Measurements from ENCODE around the gene FA2H. TPM values are rescaled to one million over a fixed set of nuclear protein-coding genes. Genes with fewer than 3 reads are reported as not detected.
"Not testable (repeated sequence)": the region's sequence is repeated elsewhere in the genome, so short reads cannot be mapped to it uniquely, and the experiment has no call there.

FA2H gene
- total and polyA plus RNA-seq, 7 experiments from 2014 or later, result 0.20 to 0.34 TPM; not detected in 5

DNA sequence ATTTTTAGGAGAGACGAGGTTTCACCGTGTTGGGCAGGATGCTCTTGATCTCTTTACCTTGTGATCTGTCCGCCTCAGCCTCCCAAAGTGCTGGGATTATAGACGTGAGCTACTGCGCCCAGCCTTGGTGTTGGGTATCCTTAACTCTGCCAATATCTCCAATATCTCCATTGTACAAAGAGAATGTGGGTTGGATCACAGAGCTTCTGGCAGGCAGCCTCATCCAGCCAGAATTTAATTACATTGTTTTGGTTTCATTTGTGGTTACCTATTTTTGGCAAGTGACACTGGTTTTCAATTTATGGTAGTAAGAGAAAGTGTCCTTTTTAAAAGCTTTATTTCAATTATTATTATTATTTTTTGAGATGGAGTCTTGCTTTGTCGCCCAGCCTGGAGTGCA, 93.9 kb downstream of the FA2H start:
- Mint-ChIP-seq H3K4me3 (no peak overlapping the region), H3K9me3 (no peaks in the 10 kb centered on the region), H3K27me3 (no peaks in the 10 kb centered on the region), H3K27ac (peak overlapping the region in 2 of 9 donors; percentile 29 to 43), H3K36me3 (peaks cover 0 to 37% (median 5%) of the 10 kb centered on the region in 5 donors), H3K4me1 (peaks cover 0 to 1% (median 0%) of the 10 kb centered on the region in 7 donors)
- Histone ChIP-seq H3K27me3 (ENCODE audit: control insufficient read depth in 2 of 2, insufficient read depth in 2 of 2, low read length in 2 of 2) (no peaks in the 10 kb centered on the region), H3K36me3 (ENCODE audit: control insufficient read depth in 2 of 3, insufficient read depth in 3 of 3, low read length in 3 of 3) (peaks cover 0 to 68% (median 5%) of the 10 kb centered on the region in 3 experiments), H3K4me1 (ENCODE audit: control insufficient read depth in 2 of 2, insufficient read depth in 2 of 2, low read length in 2 of 2) (no peaks in the 10 kb centered on the region), H3K9me3 (ENCODE audit: control insufficient read depth in 2 of 3, low read length in 3 of 3) (no peaks in the 10 kb centered on the region), H3K4me3 (ENCODE audit: low read length) (no peak overlapping the region), H3K27ac (ENCODE audit: low read depth, low read length) (no peak overlapping the region)
- ChIA-PET POLR2A (interaction anchor here (0.7 kb wide), 1 partner anchor 137 kb away, joined by 4 read pairs; no protein-coding TSS in a partner anchor), CTCF (no interaction called here)
- intact Hi-C loops (cut with micrococcal nuclease), result no loop called here
- DNase-seq (no peak), ATAC-seq (no peak)

DNA sequence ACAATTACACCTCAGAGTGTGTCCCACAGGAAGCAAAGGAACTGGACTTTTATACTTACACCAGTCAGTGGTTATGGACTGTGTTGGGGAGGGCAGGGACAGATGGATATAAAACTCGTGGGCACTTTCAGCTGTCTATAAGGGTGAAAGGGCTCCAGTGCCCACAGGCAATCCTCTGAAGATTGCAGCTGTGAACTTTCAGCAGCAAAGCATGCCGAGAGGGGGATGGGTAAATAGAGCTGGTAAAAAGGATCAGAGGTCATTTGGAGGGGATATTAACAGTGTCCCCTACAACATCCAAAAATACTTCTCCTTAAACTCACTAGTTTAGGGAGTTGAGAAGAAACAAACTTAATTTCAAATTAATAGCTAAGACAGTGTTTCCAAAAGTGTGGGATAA, 94.6 kb downstream of the FA2H start:
- no peak overlapping the region for H3K4me3 ChIP-seq (ENCODE audit: low read length)
- no peaks in the 10 kb centered on the region for H3K9me3 Mint-ChIP-seq
- H3K27me3 Mint-ChIP-seq, result no peaks in the 10 kb centered on the region
- H3K27me3 ChIP-seq (ENCODE audit: control insufficient read depth in 2 of 2, insufficient read depth in 2 of 2, low read length in 2 of 2), result no peaks in the 10 kb centered on the region
- DNase-seq (no peak), ATAC-seq (no peak)
- no peaks in the 10 kb centered on the region for H3K9me3 ChIP-seq (ENCODE audit: control insufficient read depth in 2 of 3, low read length in 3 of 3)
- H3K36me3 ChIP-seq (ENCODE audit: control insufficient read depth in 2 of 3, insufficient read depth in 3 of 3, low read length in 3 of 3), result peaks cover 0 to 68% (median 11%) of the 10 kb centered on the region in 3 experiments
- H3K4me1 ChIP-seq (ENCODE audit: control insufficient read depth in 2 of 2, insufficient read depth in 2 of 2, low read length in 2 of 2), result no peaks in the 10 kb centered on the region
- H3K27ac Mint-ChIP-seq, result no peak overlapping the region
- H3K27ac ChIP-seq (ENCODE audit: low read depth, low read length), result no peak overlapping the region
- POLR2A ChIA-PET, result interaction anchor here (0.7 kb wide), 1 partner anchor 136 kb away, joined by 4 read pairs; no protein-coding TSS in a partner anchor
- H3K4me3 Mint-ChIP-seq, result peak overlapping the region in 1 of 10 donors; percentile 64
- peaks cover 0 to 1% (median 0%) of the 10 kb centered on the region in 7 donors for H3K4me1 Mint-ChIP-seq
- peaks cover 0 to 37% (median 5%) of the 10 kb centered on the region in 5 donors for H3K36me3 Mint-ChIP-seq
- CTCF ChIA-PET, result no interaction called here
- intact Hi-C loops (cut with micrococcal nuclease), result no loop called here

DNA sequence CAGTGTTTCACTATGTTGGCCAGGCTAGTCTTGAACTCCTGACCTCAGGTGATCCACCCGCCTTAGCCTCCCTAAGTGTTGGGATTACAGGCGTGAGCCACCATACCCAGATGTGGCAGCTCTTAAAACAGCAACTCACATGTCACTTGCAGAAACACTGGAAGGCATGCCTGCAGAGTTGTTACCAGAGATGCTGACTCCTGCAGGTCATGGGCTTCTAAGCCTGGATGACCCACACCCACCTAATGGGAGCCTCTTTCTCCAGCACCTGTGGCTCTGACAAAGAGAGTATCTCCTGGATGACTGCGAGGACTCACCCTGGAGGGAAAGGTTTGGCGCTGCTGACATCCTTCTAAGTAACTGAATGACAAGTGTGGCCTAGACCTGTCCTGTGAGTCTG, 96.8 kb downstream of the FA2H start:
- Mint-ChIP-seq H3K9me3 (no peaks in the 10 kb centered on the region), H3K27me3 (no peaks in the 10 kb centered on the region), H3K27ac (no peak overlapping the region), H3K36me3 (peaks cover 0 to 40% (median 15%) of the 10 kb centered on the region in 5 donors), H3K4me1 (peaks cover 0 to 2% (median 0%) of the 10 kb centered on the region in 7 donors), H3K4me3 (no peak overlapping the region)
- CTCF ChIA-PET, result no interaction called here
- DNase-seq (no peak), ATAC-seq (no peak)
- POLR2A ChIA-PET, result no interaction called here
- intact Hi-C loops (cut with micrococcal nuclease), result no loop called here
- Histone ChIP-seq H3K4me3 (ENCODE audit: low read length) (no peak overlapping the region), H3K4me1 (ENCODE audit: control insufficient read depth in 2 of 2, insufficient read depth in 2 of 2, low read length in 2 of 2) (no peaks in the 10 kb centered on the region), H3K27ac (ENCODE audit: low read depth, low read length) (no peak overlapping the region), H3K9me3 (ENCODE audit: control insufficient read depth in 2 of 3, low read length in 3 of 3) (no peaks in the 10 kb centered on the region), H3K36me3 (ENCODE audit: control insufficient read depth in 2 of 3, insufficient read depth in 3 of 3, low read length in 3 of 3) (peaks cover 0 to 85% (median 11%) of the 10 kb centered on the region in 3 experiments), H3K27me3 (ENCODE audit: control insufficient read depth in 2 of 2, insufficient read depth in 2 of 2, low read length in 2 of 2) (no peaks in the 10 kb centered on the region)

DNA sequence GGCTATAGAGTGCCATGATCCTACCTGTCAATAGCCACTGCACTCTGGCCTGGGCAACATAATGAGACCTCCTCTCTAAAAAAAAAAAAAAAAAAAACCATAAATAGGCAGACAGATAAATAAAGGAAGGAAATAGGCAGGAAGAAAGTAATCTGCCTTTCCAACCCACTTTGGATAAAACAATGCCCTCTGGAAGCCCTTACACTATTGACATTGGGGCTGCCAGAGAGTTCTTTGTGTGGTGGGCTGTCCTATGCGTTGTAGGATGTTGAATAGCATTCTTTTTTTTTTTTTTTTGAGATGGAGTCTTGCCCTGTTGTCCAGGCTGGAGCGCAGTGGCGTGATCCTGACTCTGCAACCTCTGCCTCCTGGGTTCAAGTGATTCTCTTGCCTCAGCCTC, 100.7 kb downstream of the FA2H start:
- CTCF ChIA-PET, result no interaction called here
- H3K36me3 Mint-ChIP-seq, result peaks cover 14 to 44% (median 24%) of the 10 kb centered on the region in 5 donors
- H3K9me3 ChIP-seq (ENCODE audit: control insufficient read depth in 2 of 3, low read length in 3 of 3), result no peaks in the 10 kb centered on the region
- peaks cover 0 to 2% (median 0%) of the 10 kb centered on the region in 7 donors for H3K4me1 Mint-ChIP-seq
- H3K4me1 ChIP-seq (ENCODE audit: control insufficient read depth in 2 of 2, insufficient read depth in 2 of 2, low read length in 2 of 2), result no peaks in the 10 kb centered on the region
- no peak overlapping the region for H3K27ac ChIP-seq (ENCODE audit: low read depth, low read length)
- DNase-seq (no peak), ATAC-seq (no peak)
- H3K36me3 ChIP-seq (ENCODE audit: control insufficient read depth in 2 of 3, insufficient read depth in 3 of 3, low read length in 3 of 3), result peaks cover 0 to 68% (median 7%) of the 10 kb centered on the region in 3 experiments
- POLR2A ChIA-PET, result no interaction called here
- no peak overlapping the region for H3K4me3 ChIP-seq (ENCODE audit: low read length)
- H3K27me3 Mint-ChIP-seq, result no peaks in the 10 kb centered on the region
- H3K27ac Mint-ChIP-seq, result peak overlapping the region in 1 of 9 donors; percentile 81
- no peaks in the 10 kb centered on the region for H3K27me3 ChIP-seq (ENCODE audit: control insufficient read depth in 2 of 2, insufficient read depth in 2 of 2, low read length in 2 of 2)
- intact Hi-C loops (cut with micrococcal nuclease), result no loop called here
- H3K4me3 Mint-ChIP-seq, result no peak overlapping the region
- H3K9me3 Mint-ChIP-seq, result no peaks in the 10 kb centered on the region

DNA sequence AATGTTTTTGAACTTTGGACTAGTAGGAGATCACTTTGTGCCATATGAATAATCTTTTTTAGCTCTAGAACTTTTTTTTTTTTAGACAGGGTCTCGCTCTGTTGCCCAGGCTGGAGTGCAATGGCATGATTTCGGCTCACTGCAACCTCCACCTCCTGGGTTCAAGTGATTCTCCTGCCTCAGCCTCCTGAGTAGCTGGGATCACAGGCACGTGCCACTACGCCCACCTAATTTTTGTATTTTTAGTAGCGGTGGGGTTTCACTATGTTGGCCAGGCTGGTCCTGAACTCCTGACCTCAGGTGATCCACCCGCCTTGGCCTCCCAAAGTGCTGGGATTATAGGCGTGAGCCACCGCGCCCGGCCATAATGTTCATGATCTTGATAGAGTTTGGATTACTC, 105.7 kb downstream of the FA2H start:
- H3K9me3 ChIP-seq (ENCODE audit: control insufficient read depth in 2 of 3, low read length in 3 of 3); DNase-seq; H3K4me3 ChIP-seq (ENCODE audit: low read length); H3K27me3 ChIP-seq (ENCODE audit: control insufficient read depth in 2 of 2, insufficient read depth in 2 of 2, low read length in 2 of 2); H3K27me3 Mint-ChIP-seq; ATAC-seq; H3K27ac ChIP-seq (ENCODE audit: low read depth, low read length); CTCF ChIA-PET; H3K9me3 Mint-ChIP-seq; H3K4me1 ChIP-seq (ENCODE audit: control insufficient read depth in 2 of 2, insufficient read depth in 2 of 2, low read length in 2 of 2); H3K27ac Mint-ChIP-seq: not testable (repeated sequence)
- POLR2A ChIA-PET, result interaction anchor here (1.2 to 1.9 kb wide), 2 partner anchors 9 to 32 kb away, joined by 4 to 18 read pairs; partner anchors contain the start of gene MLKL
- Mint-ChIP-seq H3K4me1 (peaks cover 9 to 28% (median 24%) of the 10 kb centered on the region in 7 donors), H3K4me3 (peak overlapping the region in 5 of 10 donors; percentile 1 to 72 (median 34)), H3K36me3 (peaks cover 17 to 35% (median 21%) of the 10 kb centered on the region in 5 donors)
- intact Hi-C loops (cut with micrococcal nuclease), result loop anchor here in 1 of 2 donors (10.0 kb wide), 2 partner anchors 896 to 956 kb away; partner anchors contain the start of genes ADAT1 and GABARAPL2
- H3K36me3 ChIP-seq (ENCODE audit: control insufficient read depth in 2 of 3, insufficient read depth in 3 of 3, low read length in 3 of 3), result peaks cover 0 to 40% (median 0%) of the 10 kb centered on the region in 3 experiments

DNA sequence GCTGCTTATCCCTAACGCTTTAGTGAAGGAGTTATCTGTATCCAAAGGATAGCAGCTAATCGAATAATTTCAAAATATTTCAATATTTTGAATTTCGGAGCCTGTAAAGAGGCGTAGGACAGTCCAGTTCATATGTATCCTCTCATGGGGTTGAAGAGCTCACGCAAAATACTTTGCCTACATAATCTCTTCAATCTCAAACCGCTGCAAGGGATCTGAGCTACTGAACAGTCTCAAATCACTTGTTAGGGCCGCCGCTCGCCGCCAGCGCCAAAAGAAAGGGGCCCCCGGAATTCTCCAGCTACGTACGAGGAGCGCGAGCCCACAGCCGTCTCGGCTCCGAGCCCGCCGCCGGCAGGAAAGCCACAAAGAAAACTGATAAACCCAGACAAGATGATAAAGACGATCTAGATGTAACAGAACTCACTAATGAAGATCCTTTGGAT, 107.3 kb downstream of the FA2H start:
- H3K4me3 ChIP-seq (ENCODE audit: low read length), result peak overlapping the region; percentile 59
- H3K36me3 Mint-ChIP-seq, result peaks cover 11 to 37% (median 20%) of the 10 kb centered on the region in 5 donors
- H3K36me3 ChIP-seq (ENCODE audit: control insufficient read depth in 2 of 3, insufficient read depth in 3 of 3, low read length in 3 of 3), result peaks cover 0 to 37% (median 8%) of the 10 kb centered on the region in 3 experiments
- H3K4me1 ChIP-seq (ENCODE audit: control insufficient read depth in 2 of 2, insufficient read depth in 2 of 2, low read length in 2 of 2), result peaks cover 0 to 10% of the 10 kb centered on the region in 2 donors
- no peaks in the 10 kb centered on the region for H3K27me3 ChIP-seq (ENCODE audit: control insufficient read depth in 2 of 2, insufficient read depth in 2 of 2, low read length in 2 of 2)
- no peak for ATAC-seq
- H3K27me3 Mint-ChIP-seq, result peaks cover 0 to 2% (median 0%) of the 10 kb centered on the region in 5 donors
- peaks cover 0 to 5% (median 0%) of the 10 kb centered on the region in 11 donors for H3K9me3 Mint-ChIP-seq
- ChIA-PET POLR2A (interaction anchor here (0.6 to 2.5 kb wide), 13 partner anchors 10 to 981 kb away, joined by 3 to 18 read pairs (median 4); partner anchors contain the start of genes GLG1, KARS1, MLKL and TERF2IP), CTCF (no interaction called here)
- peak overlapping the region; percentile 41 for H3K27ac ChIP-seq (ENCODE audit: low read depth, low read length)
- H3K4me1 Mint-ChIP-seq, result peaks cover 21 to 42% (median 38%) of the 10 kb centered on the region in 7 donors
- H3K4me3 Mint-ChIP-seq, result peak overlapping the region; percentile 87 to 98 (median 95)
- DNase-seq, result peak in 7 of 9 donors; percentile 5 to 46 (median 24)
- H3K9me3 ChIP-seq (ENCODE audit: control insufficient read depth in 2 of 3, low read length in 3 of 3), result no peaks in the 10 kb centered on the region
- peak overlapping the region; percentile 92 to 97 (median 95) for H3K27ac Mint-ChIP-seq
- intact Hi-C loops (cut with micrococcal nuclease), result loop anchor here (1.0 to 10.0 kb wide), 13 partner anchors 29 to 982 kb away; partner anchors contain the start of genes GLG1 (in 2 of the 2), MLKL (in 2 of the 2), WDR59 (in 2 of the 2) and ADAT1 (in 1 of the 2)

Measured in naive thymus-derived CD4-positive, alpha-beta T cell (primary cell).